Measurements from ENCODE around the gene NCK2. TPM values are rescaled to one million over a fixed set of nuclear protein-coding genes. Genes with fewer than 3 reads are reported as not detected.
A peak's percentile ranks its signal among the peaks of the same experiment; 100 is the strongest.

Gene NCK2
- total RNA-seq, 1 donor from 2014 or later, result 38.4 TPM

- peak; percentile 16 for DNase-seq
Observed at GRCh38 chr2:105929516-105929915, 184.8 kb downstream of the NCK2 start.

GRCh38 chr2:105932582-105932981 lies 187.9 kb downstream of the NCK2 start:
- DNase-seq, result no peak

- DNase-seq, result no peak
Observed at GRCh38 chr2:105933906-105934305, 189.2 kb downstream of the NCK2 start.

GRCh38 chr2:105934467-105934866 lies 189.8 kb downstream of the NCK2 start:
- DNase-seq, result no peak

GRCh38 chr2:105935063-105935462 lies 190.4 kb downstream of the NCK2 start:
- no peak for DNase-seq

- no peak for DNase-seq
Observed at GRCh38 chr2:105936954-105937353, 192.2 kb downstream of the NCK2 start.

- DNase-seq, result no peak
Observed at GRCh38 chr2:105937498-105938097, 192.9 kb downstream of the NCK2 start.
